ENCODE measurements around the gene WDR36.
A peak's percentile ranks its signal among the peaks of the same experiment; 100 is the strongest.

Gene WDR36

DNA sequence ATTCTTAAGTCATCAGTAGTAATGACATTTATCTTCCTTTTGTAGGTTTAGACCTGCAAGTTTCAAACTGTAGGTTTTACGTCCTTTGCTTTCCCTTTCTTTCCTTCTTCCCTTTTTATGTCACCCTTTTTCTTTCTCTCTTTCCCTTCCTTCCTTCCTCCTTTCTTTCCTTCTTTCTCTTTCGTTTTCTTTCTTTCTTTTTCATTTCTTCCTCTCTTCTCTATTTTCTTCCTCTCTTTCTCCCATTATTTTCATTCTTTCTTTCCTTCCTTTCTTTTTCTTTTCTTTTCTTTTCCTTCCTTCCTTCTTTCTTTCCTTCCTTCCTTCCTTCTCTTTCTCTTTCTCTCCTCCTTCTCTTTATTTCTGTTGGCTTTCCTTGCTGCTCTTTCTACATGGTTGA lies 59.9 kb downstream of the WDR36 start:
- TF ChIP-seq, protein P1, sequence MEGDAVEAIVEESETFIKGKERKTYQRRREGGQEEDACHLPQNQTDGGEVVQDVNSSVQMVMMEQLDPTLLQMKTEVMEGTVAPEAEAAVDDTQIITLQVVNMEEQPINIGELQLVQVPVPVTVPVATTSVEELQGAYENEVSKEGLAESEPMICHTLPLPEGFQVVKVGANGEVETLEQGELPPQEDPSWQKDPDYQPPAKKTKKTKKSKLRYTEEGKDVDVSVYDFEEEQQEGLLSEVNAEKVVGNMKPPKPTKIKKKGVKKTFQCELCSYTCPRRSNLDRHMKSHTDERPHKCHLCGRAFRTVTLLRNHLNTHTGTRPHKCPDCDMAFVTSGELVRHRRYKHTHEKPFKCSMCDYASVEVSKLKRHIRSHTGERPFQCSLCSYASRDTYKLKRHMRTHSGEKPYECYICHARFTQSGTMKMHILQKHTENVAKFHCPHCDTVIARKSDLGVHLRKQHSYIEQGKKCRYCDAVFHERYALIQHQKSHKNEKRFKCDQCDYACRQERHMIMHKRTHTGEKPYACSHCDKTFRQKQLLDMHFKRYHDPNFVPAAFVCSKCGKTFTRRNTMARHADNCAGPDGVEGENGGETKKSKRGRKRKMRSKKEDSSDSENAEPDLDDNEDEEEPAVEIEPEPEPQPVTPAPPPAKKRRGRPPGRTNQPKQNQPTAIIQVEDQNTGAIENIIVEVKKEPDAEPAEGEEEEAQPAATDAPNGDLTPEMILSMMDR (IDR thresholded peaks at IDR 0.05; ENCODE audit: control extremely low read depth, extremely low read depth, low read depth, missing control alignments), result no peak
- ChIA-PET CTCF (interaction anchor here (1.1 to 1.8 kb wide), 3 partner anchors 17 to 20 kb away, joined by 3 to 5 read pairs (median 3); no protein-coding TSS in a partner anchor), POLR2A (no interaction called here)
- DNase-seq (ENCODE audit: extremely low spot score), result no peak

- no peak for DNase-seq (ENCODE audit: extremely low spot score)
- ChIA-PET POLR2A (no interaction called here), CTCF (interaction anchor here (8.8 kb wide), 1 partner anchor 125 kb away, joined by 92 read pairs; no protein-coding TSS in a partner anchor)
- TF ChIP-seq, protein P1 (IDR thresholded peaks at IDR 0.05; ENCODE audit: control extremely low read depth, extremely low read depth, low read depth, missing control alignments), result no peak
These were observed 61.3 kb downstream of the WDR36 start for GRCh38 chr5:111153483-111153882.

GRCh38 chr5:111153945-111154344 lies 61.8 kb downstream of the WDR36 start:
- ChIA-PET CTCF (interaction anchor here (8.8 kb wide), 1 partner anchor 125 kb away, joined by 92 read pairs; no protein-coding TSS in a partner anchor), POLR2A (no interaction called here)
- TF ChIP-seq, protein P1 (IDR thresholded peaks at IDR 0.05; ENCODE audit: control extremely low read depth, extremely low read depth, low read depth, missing control alignments), result no peak
- no peak for DNase-seq (ENCODE audit: extremely low spot score)

GRCh38 chr5:111158105-111158744 lies 66.1 kb downstream of the WDR36 start:
- ChIA-PET CTCF (interaction anchor here (1.0 to 8.8 kb wide), 17 partner anchors 9 to 988 kb away, joined by 3 to 92 read pairs (median 3); no protein-coding TSS in a partner anchor), POLR2A (no interaction called here)
- TF ChIP-seq, protein P1 (IDR thresholded peaks at IDR 0.05; ENCODE audit: control extremely low read depth, extremely low read depth, low read depth, missing control alignments), result peak; percentile 97
- peak; percentile 55 for DNase-seq (ENCODE audit: extremely low spot score)

DNA sequence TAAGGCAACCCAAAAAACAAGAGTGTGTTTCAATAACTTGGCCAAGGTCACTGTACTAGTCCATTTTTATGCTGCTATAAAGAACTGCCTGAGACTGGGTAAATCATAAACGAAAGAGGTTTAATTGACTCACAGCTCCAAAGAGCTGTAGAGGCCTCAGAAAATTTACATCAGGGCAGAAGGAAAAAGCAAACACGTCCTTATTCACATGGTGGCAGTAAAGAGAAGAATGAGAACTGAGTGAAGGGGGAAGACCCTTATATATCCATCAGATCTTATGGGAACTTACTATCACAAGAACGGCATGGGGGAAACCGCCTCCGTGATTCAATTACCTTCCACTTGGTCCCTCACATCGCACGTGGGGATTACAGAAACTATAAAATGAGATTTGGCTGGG lies 67.7 kb downstream of the WDR36 start:
- TF ChIP-seq, protein P1 (IDR thresholded peaks at IDR 0.05; ENCODE audit: control extremely low read depth, extremely low read depth, low read depth, missing control alignments), result peak; percentile 14
- DNase-seq (ENCODE audit: extremely low spot score), result no peak
- ChIA-PET CTCF (interaction anchor here (1.0 to 8.8 kb wide), 9 partner anchors 11 to 394 kb away, joined by 3 to 92 read pairs (median 4); partner anchors contain the start of gene STARD4), POLR2A (no interaction called here)

DNA sequence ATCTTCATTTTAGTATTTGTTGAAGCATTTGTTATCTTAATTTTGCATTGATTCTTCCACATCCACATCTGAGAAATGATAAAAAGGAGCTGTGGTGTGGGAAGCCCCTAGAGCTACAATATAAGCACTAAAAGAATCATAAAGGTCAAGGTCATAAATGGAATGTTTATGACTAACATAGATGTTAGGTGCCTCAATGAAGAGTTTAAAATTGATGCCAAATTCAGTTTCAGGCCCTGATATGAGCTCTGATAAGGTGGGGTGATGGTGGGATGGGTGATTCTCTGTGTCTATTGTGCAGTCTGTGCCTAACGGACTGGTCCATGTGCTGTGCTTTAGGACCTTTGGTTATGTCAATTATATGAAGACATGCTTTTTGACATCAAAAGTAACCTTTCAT lies 70.9 kb downstream of the WDR36 start:
- TF ChIP-seq, protein P1 (IDR thresholded peaks at IDR 0.05; ENCODE audit: control extremely low read depth, extremely low read depth, low read depth, missing control alignments), result no peak
- CTCF ChIA-PET, result interaction anchor here (1.4 to 2.0 kb wide), 2 partner anchors 11 to 28 kb away, joined by 4 read pairs; no protein-coding TSS in a partner anchor
- no peak for DNase-seq (ENCODE audit: extremely low spot score)
- POLR2A ChIA-PET, result no interaction called here

Data from GM10248 (cell line).